Tongue (tissue), 2 donors: ENCODE data around the gene DOCK10. TPM values are rescaled to one million over a fixed set of nuclear protein-coding genes. Genes with fewer than 3 reads are reported as not detected.

Source experiments
- DNase-seq: peaks from one replicate; pipeline ENCODE4 v3.0.0-alpha.2; 2015
- total RNA-seq: library from RNA; depleted of rRNA; stranded (reverse); fragments of >200 nt; gene quantifications from one replicate; pipeline ENCODE4 v1.2.3, GENCODE V29; 2014

The DOCK10 gene
- total RNA-seq, 1 donor from 2014 or later = 13.8 TPM

- DNase-seq = no peak
These were observed 30.7 kb downstream of the DOCK10 start for GRCh38 chr2:225011585-225011984.

GRCh38 chr2:225010804-225011203, 31.5 kb downstream of the DOCK10 start:
- no peak for DNase-seq

GRCh38 chr2:225009768-225010167, 32.5 kb downstream of the DOCK10 start:
- DNase-seq = no peak

GRCh38 chr2:225008935-225009334, 33.3 kb downstream of the DOCK10 start:
- DNase-seq = no peak

- no peak for DNase-seq
These were observed 34.0 kb downstream of the DOCK10 start for GRCh38 chr2:225008179-225008856.

- no peak for DNase-seq
These were observed 35.5 kb downstream of the DOCK10 start for GRCh38 chr2:225006730-225007129.

GRCh38 chr2:225004597-225004996, 37.7 kb downstream of the DOCK10 start:
- no peak for DNase-seq

- DNase-seq = no peak
These were observed 39.6 kb downstream of the DOCK10 start for GRCh38 chr2:225002656-225003045.

GRCh38 chr2:225002039-225002655, 40.1 kb downstream of the DOCK10 start:
- peak; percentile 80 for DNase-seq

- no peak for DNase-seq
These were observed 42.5 kb downstream of the DOCK10 start for GRCh38 chr2:224999754-225000153.

- DNase-seq = no peak
These were observed 42.9 kb downstream of the DOCK10 start for GRCh38 chr2:224999321-224999720.

GRCh38 chr2:224997802-224998201, 44.5 kb downstream of the DOCK10 start:
- DNase-seq = peak; percentile 88

- DNase-seq = no peak
These were observed 46.8 kb downstream of the DOCK10 start for GRCh38 chr2:224995419-224995818.

GRCh38 chr2:224994242-224994823, 47.9 kb downstream of the DOCK10 start:
- DNase-seq = no peak

- DNase-seq = no peak
These were observed 51.6 kb downstream of the DOCK10 start for GRCh38 chr2:224990710-224991109.

GRCh38 chr2:224987733-224988132, 54.5 kb downstream of the DOCK10 start:
- DNase-seq = no peak

- no peak for DNase-seq
These were observed 55.8 kb downstream of the DOCK10 start for GRCh38 chr2:224986477-224986876.

- DNase-seq = no peak
These were observed 57.6 kb downstream of the DOCK10 start for GRCh38 chr2:224984637-224985036.

GRCh38 chr2:224983712-224984554, 58.3 kb downstream of the DOCK10 start:
- DNase-seq = peak; percentile 62

- peak; percentile 90 for DNase-seq
These were observed 59.2 kb downstream of the DOCK10 start for GRCh38 chr2:224982910-224983711.

- DNase-seq = peak; percentile 60
These were observed 60.0 kb downstream of the DOCK10 start for GRCh38 chr2:224982226-224982625.
